GM12872 (cell line): ENCODE results near the gene PARP1.
A peak's percentile ranks its signal among the peaks of the same experiment; 100 is the strongest.

ENCODE experiments used
- CTCF ChIP-seq: IDR thresholded peaks from 3 replicates; pipeline ENCODE4 v1.5.1; 2011; ENCODE audit warnings: low read depth, mild to moderate bottlenecking, low read length, moderate library complexity; ENCODE audit not compliant: insufficient read depth

The PARP1 gene

GRCh38 chr1:226409392-226409791 lies 1.5 kb upstream of the PARP1 start:
- no peak for TF ChIP-seq CTCF

- no peak for TF ChIP-seq CTCF
Observed at GRCh38 chr1:226408285-226409184, 642 bp upstream of the PARP1 start.

GRCh38 chr1:226407199-226407496 lies 745 bp downstream of the PARP1 start:
- TF ChIP-seq CTCF, result no peak

GRCh38 chr1:226406401-226406881 lies 1.5 kb downstream of the PARP1 start:
- 0 out of 3 replicates have a peak, but pooled peaks have one; percentile 1 for TF ChIP-seq CTCF

GRCh38 chr1:226405411-226405988 lies 2.4 kb downstream of the PARP1 start:
- no peak for TF ChIP-seq CTCF

GRCh38 chr1:226404904-226405222 lies 3.0 kb downstream of the PARP1 start:
- TF ChIP-seq CTCF, result no peak

GRCh38 chr1:226404063-226404903 lies 3.6 kb downstream of the PARP1 start:
- no peak for TF ChIP-seq CTCF
